A549 (cell line): ENCODE results near the gene ANKRD11. TPM values are rescaled to one million over a fixed set of nuclear protein-coding genes. Genes with fewer than 3 reads are reported as not detected.
"Not testable (repeated sequence)": the region's sequence is repeated elsewhere in the genome, so short reads cannot be mapped to it uniquely, and the experiment has no call there.

Source experiments
- ATAC-seq, 2 experiments: fragments of 200-7000 bp in 1 of 2; fragments of >200 bp in 1 of 2; cut with Nextera tagmentation in 1 of 2; cut with Tn5 transposase in 1 of 2; 3 replicates each; pipeline versions ENCODE4 v1.8.0 to v1.9.1; 2018 to 2020; ENCODE audit warnings: mild to moderate bottlenecking in 1 of 2, moderate library complexity in 1 of 2
- CTCF ChIA-PET: fragments of 300-600 bp; sonication (Branson Sonifier 250); formaldehyde crosslinking; extraction: SDS; loops from one replicate; lab custom pipeline; 2021; ENCODE audit warnings: antibody characterized with exemption, inconsistent platforms; lab: Yijun Ruan, JAX
- POLR2A ChIA-PET: fragments of 350-600 bp; formaldehyde crosslinking; extraction: SDS; loops from one replicate; lab custom pipeline; 2021; ENCODE audit warnings: antibody characterized with exemption, inconsistent platforms; lab: Yijun Ruan, JAX
- DNase-seq, 2 experiments: peaks; one replicate each; pipeline versions ENCODE4 v3.0.0 to v3.0.0-alpha.2; 2011 to 2016; ENCODE audit warnings: low read depth in 1 of 2, low spot score in 1 of 2
- FAIRE-seq: peaks from 2 replicates; lab custom pipeline; 2011; peaks lifted over from hg19 to GRCh38; lab: Jason Lieb, UNC
- H3K27ac ChIP-seq, 2 experiments: fragments of >200 bp; sonication (Bioruptor Twin); formaldehyde crosslinking; 3 replicates each; pipeline ENCODE4 v1.5.1; 2016 to 2017
- H3K4me1 ChIP-seq: fragments of >200 bp; sonication (Bioruptor Twin); formaldehyde crosslinking; 3 replicates; pipeline ENCODE4 v1.6.1; 2016
- H3K4me2 ChIP-seq: fragments of >200 bp; sonication (Bioruptor Twin); formaldehyde crosslinking; 3 replicates; pipeline ENCODE4 v1.6.1; 2016
- H3K4me3 ChIP-seq: fragments of >200 bp; sonication (Bioruptor Twin); formaldehyde crosslinking; 3 replicates; pipeline ENCODE4 v1.5.1; 2016
- H3K9me3 ChIP-seq: fragments of >200 bp; sonication (Bioruptor Twin); formaldehyde crosslinking; 3 replicates; pipeline ENCODE4 v1.6.1; 2016
- EP300 ChIP-seq, 2 experiments: fragments of >200 bp; sonication (Bioruptor Twin); formaldehyde crosslinking; IDR thresholded peaks; 2 replicates in 1 of 2; 3 replicates in 1 of 2; pipeline ENCODE4 v1.6.1; 2016 to 2017
- ESRRA ChIP-seq: fragments of 150-350 bp; IDR thresholded peaks from 2 replicates; pipeline ENCODE4 v1.6.1; 2014; ENCODE audit warnings: mild to moderate bottlenecking, low read length, borderline replicate concordance
- FOSB ChIP-seq: fragments of 250-450 bp; sonication (Bioruptor Pico); IDR thresholded peaks from 2 replicates; pipeline ENCODE4 v1.5.0; 2020; ENCODE audit warnings: mild to moderate bottlenecking, moderate library complexity
- HEYL ChIP-seq: fragments of 250-450 bp; sonication (Bioruptor Pico); IDR thresholded peaks from 2 replicates; pipeline ENCODE4 v1.8.0; 2021; ENCODE audit warnings: mild to moderate bottlenecking, moderate library complexity
- HOXB5 ChIP-seq: fragments of 250-450 bp; sonication (Bioruptor Pico); IDR thresholded peaks from 2 replicates; pipeline ENCODE4 v1.5.0; 2020; ENCODE audit warnings: mild to moderate bottlenecking, moderate library complexity
- MAFK ChIP-seq: fragments of 450-650 bp; IDR thresholded peaks from 2 replicates; pipeline ENCODE4 v1.6.1; 2014; ENCODE audit not compliant: partially characterized antibody
- NPAS2 ChIP-seq: fragments of 250-450 bp; sonication (Bioruptor Pico); IDR thresholded peaks from 2 replicates; pipeline ENCODE4 v1.8.0; 2022; ENCODE audit warnings: mild to moderate bottlenecking, moderate library complexity, borderline replicate concordance
- RCOR1 ChIP-seq: fragments of 150-350 bp; IDR thresholded peaks from 2 replicates; pipeline ENCODE4 v1.6.1; 2014; ENCODE audit warnings: antibody characterized with exemption, low read length, low read depth
- TP53 ChIP-seq: fragments of 250-450 bp; sonication (Bioruptor Pico); IDR thresholded peaks from 2 replicates; pipeline ENCODE4 v1.5.0; 2021; ENCODE audit warnings: mild to moderate bottlenecking, moderate library complexity
- WGBS: methylation state at CpG from one replicate; pipeline ENCODE4 v1.1.6; 2017; ENCODE audit errors: missing lambda C conversion rate; 5-methylcytosine and 5-hydroxymethylcytosine counted together
- polyA plus RNA-seq, 4 experiments: library from polyadenylated mRNA; depleted of rRNA in 3 of 4; stranded (reverse); fragments of >200 nt; fragmentation: RNase III in 1 of 4; extraction: RNeasy Plus Mini Kit Qiagen cat#74134 plus additional on column Dnase treatment in 1 of 4; gene quantifications; 2 replicates in 3 of 4; 3 replicates in 1 of 4; pipeline ENCODE4 v1.2.3, GENCODE V29; 2011 to 2017
- TF ChIP-seq, protein P1 (sequence below): fragments of >200 bp; sonication (Bioruptor Twin); formaldehyde crosslinking; IDR thresholded peaks from 3 replicates; pipeline ENCODE4 v1.5.1; 2016
- TF ChIP-seq, protein P2 (sequence below): IDR thresholded peaks from 2 replicates; pipeline ENCODE4 v1.6.1; 2012
- TF ChIP-seq, protein P3 (sequence below): fragments of >200 bp; sonication (Bioruptor Twin); formaldehyde crosslinking; IDR thresholded peaks from 3 replicates; pipeline ENCODE4 v1.6.1; 2016
- TF ChIP-seq, protein P4 (sequence below): fragments of 200-600 bp; sonication (generic); IDR thresholded peaks from 2 replicates; pipeline ENCODE4 v1.6.1; 2016; ENCODE audit warnings: antibody characterized with exemption, mild to moderate bottlenecking, moderate library complexity

ANKRD11 gene
- polyA plus RNA-seq, 2 of the 4 experiments (the other 2 are of a cell fraction): 53.6 to 54.9 TPM

DNA sequence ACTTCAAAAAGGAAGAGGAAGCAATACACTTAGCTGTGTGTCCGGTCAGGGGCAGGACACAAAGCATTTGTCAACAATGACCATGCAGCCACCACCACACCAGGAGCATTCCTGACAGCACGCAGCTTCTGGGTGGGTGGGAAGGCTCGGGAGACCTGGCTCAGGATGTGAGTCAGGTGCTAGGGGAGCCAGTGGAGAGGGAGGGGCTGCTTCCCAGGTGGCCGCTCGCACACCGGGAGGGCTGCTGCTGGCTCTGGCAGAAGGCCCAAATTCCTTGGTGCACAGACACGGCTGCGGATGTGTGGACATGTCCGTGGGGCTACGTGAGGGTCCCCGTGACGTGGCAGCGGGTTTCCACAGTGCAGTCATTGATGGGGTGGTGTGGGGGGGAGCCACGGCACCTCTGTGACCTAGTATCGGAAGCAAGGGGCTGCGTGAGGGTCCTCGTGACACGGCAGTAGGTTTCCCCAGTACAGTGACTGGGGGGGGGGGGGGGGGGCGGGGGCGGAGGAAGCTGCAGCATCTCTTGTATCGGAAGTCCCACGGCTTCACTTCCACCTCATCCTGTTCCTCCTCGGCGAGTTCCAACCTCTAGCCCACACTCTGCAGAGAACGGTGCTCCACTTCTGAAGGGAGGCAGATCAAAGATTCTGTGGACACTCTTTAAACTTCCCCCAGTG is 160.0 kb downstream of the ANKRD11 start (continued):
- no peak for TF ChIP-seq ESRRA
- no peak for TF ChIP-seq MAFK
- TF ChIP-seq RCOR1: no peak
- no peak for TF ChIP-seq HEYL (CRISPR knock-in tag)
- TF ChIP-seq, protein P1, sequence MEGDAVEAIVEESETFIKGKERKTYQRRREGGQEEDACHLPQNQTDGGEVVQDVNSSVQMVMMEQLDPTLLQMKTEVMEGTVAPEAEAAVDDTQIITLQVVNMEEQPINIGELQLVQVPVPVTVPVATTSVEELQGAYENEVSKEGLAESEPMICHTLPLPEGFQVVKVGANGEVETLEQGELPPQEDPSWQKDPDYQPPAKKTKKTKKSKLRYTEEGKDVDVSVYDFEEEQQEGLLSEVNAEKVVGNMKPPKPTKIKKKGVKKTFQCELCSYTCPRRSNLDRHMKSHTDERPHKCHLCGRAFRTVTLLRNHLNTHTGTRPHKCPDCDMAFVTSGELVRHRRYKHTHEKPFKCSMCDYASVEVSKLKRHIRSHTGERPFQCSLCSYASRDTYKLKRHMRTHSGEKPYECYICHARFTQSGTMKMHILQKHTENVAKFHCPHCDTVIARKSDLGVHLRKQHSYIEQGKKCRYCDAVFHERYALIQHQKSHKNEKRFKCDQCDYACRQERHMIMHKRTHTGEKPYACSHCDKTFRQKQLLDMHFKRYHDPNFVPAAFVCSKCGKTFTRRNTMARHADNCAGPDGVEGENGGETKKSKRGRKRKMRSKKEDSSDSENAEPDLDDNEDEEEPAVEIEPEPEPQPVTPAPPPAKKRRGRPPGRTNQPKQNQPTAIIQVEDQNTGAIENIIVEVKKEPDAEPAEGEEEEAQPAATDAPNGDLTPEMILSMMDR: no peak
- TF ChIP-seq HOXB5: no peak
- TF ChIP-seq EP300 (IDR thresholded peaks at IDR 0.05): peak; percentile 64 to 83; a peak in 3 of 5 replicates
- TF ChIP-seq, protein P2, sequence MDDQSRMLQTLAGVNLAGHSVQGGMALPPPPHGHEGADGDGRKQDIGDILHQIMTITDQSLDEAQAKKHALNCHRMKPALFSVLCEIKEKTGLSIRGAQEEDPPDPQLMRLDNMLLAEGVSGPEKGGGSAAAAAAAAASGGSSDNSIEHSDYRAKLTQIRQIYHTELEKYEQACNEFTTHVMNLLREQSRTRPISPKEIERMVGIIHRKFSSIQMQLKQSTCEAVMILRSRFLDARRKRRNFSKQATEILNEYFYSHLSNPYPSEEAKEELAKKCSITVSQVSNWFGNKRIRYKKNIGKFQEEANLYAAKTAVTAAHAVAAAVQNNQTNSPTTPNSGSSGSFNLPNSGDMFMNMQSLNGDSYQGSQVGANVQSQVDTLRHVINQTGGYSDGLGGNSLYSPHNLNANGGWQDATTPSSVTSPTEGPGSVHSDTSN: no peak
- no peak for TF ChIP-seq TP53 (CRISPR knock-in tag)
- TF ChIP-seq, protein P3, sequence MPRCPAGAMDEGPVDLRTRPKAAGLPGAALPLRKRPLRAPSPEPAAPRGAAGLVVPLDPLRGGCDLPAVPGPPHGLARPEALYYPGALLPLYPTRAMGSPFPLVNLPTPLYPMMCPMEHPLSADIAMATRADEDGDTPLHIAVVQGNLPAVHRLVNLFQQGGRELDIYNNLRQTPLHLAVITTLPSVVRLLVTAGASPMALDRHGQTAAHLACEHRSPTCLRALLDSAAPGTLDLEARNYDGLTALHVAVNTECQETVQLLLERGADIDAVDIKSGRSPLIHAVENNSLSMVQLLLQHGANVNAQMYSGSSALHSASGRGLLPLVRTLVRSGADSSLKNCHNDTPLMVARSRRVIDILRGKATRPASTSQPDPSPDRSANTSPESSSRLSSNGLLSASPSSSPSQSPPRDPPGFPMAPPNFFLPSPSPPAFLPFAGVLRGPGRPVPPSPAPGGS: no peak
- TF ChIP-seq, protein P4, sequence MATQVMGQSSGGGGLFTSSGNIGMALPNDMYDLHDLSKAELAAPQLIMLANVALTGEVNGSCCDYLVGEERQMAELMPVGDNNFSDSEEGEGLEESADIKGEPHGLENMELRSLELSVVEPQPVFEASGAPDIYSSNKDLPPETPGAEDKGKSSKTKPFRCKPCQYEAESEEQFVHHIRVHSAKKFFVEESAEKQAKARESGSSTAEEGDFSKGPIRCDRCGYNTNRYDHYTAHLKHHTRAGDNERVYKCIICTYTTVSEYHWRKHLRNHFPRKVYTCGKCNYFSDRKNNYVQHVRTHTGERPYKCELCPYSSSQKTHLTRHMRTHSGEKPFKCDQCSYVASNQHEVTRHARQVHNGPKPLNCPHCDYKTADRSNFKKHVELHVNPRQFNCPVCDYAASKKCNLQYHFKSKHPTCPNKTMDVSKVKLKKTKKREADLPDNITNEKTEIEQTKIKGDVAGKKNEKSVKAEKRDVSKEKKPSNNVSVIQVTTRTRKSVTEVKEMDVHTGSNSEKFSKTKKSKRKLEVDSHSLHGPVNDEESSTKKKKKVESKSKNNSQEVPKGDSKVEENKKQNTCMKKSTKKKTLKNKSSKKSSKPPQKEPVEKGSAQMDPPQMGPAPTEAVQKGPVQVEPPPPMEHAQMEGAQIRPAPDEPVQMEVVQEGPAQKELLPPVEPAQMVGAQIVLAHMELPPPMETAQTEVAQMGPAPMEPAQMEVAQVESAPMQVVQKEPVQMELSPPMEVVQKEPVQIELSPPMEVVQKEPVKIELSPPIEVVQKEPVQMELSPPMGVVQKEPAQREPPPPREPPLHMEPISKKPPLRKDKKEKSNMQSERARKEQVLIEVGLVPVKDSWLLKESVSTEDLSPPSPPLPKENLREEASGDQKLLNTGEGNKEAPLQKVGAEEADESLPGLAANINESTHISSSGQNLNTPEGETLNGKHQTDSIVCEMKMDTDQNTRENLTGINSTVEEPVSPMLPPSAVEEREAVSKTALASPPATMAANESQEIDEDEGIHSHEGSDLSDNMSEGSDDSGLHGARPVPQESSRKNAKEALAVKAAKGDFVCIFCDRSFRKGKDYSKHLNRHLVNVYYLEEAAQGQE: no peak
- TF ChIP-seq NPAS2 (CRISPR knock-in tag): no peak
- TF ChIP-seq FOSB (CRISPR knock-in tag): no peak

DNA sequence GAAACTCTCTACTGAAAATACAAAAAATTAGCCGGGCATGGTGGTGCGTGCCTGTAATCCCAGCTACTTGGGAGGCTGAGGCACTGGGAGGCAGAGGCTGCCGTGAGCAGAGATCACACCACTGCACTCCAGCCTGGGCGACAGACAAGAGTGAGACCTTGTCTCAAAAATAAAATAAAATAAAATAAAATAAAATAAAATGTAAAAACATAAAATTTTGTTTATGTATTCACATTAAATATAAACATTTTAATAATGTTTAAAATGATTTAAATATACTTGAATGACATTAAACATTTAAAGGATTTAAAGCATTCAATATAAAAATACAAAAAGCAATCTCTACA is 160.6 kb downstream of the ANKRD11 start:
- H3K4me3 ChIP-seq, H3K9me3 ChIP-seq, DNase-seq, FAIRE-seq, ATAC-seq: not testable (repeated sequence)
- CTCF ChIA-PET: interaction anchor here (0.7 to 1.8 kb wide), 4 partner anchors 10 to 279 kb away, joined by 3 to 5 read pairs (median 4); no protein-coding TSS in a partner anchor
- POLR2A ChIA-PET: interaction anchor here (0.7 kb wide), 1 partner anchor 472 kb away, joined by 3 read pairs; no protein-coding TSS in a partner anchor
- peaks cover 98% of the 10 kb centered on the region for H3K4me1 ChIP-seq
- H3K4me2 ChIP-seq: peak overlapping the region; percentile 76
- 78% methylated on average over 4 of the region's 4 CpGs for WGBS
- H3K27ac ChIP-seq: peak overlapping the region; percentile 86 to 98

DNA sequence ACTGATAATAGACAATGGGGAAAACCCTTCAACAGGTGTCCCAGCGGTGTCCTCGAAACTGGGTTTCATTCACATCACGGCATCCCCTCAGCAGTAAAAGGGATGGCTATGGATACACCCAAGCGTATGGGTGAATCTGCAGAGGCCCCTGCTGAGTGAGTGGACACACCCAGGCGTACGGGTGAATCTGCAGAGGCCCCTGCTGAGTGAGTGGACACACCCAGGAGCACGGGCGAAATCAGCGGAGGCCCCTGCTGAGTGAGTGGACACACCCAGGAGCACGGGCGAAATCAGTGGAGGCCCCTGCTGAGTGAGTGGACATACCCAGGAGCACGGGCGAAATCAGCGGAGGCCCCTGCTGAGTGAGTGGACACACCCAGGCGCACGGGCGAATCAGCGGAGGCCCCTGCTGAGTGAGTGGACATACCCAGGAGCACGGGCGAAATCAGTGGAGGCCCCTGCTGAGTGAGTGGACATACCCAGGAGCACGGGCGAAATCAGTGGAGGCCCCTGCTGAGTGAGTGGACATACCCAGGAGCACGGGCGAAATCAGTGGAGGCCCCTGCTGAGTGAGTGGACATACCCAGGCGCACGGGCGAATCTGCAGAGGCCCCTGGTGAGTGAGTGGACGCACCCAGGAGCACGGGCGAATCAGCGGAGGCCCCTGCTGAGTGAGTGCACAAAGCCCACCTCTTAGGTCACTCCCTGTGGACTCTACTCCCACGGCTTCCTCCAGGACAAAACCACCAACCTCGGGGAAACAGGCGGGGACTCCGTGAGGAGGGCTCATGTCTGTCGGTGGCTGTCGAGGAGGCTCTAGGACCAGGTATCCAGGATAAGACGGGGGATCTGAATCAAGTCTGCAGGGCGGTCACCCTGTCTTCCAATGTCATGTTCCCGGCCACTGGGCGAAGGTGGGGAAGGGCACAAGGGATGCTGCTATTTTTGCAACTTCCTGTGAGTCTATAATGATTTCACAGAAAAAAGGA is 161.7 kb downstream of the ANKRD11 start:
- FAIRE-seq, H3K9me3 ChIP-seq: not testable (repeated sequence)
- ATAC-seq (peak; percentile 4 to 33; a peak in 1 of 6 replicates), DNase-seq (peak in 1 of 2 experiments; percentile 54)
- Histone ChIP-seq H3K4me3 (peak overlapping the region; percentile 25), H3K4me2 (peak overlapping the region; percentile 76), H3K4me1 (peaks cover 98% of the 10 kb centered on the region), H3K27ac (peak overlapping the region; percentile 86 to 98)
- CTCF ChIA-PET: interaction anchor here (0.7 to 1.8 kb wide), 4 partner anchors 9 to 280 kb away, joined by 3 to 5 read pairs (median 4); no protein-coding TSS in a partner anchor
- WGBS: 41% methylated on average over 23 of the region's 41 CpGs
- POLR2A ChIA-PET: interaction anchor here (0.7 kb wide), 1 partner anchor 471 kb away, joined by 3 read pairs; no protein-coding TSS in a partner anchor
